Keratinocyte (primary cell): ENCODE results near the gene CXCL6. TPM values are rescaled to one million over a fixed set of nuclear protein-coding genes. Genes with fewer than 3 reads are reported as not detected.
A peak's percentile ranks its signal among the peaks of the same experiment; 100 is the strongest.

ENCODE experiments used
- DNase-seq: peaks from one replicate; pipeline ENCODE4 v3.0.0-alpha.2; 2011; ENCODE audit warnings: low read depth, missing footprints, low spot score
- FAIRE-seq: peaks from 2 replicates; lab custom pipeline; 2011; peaks lifted over from hg19 to GRCh38; lab: Jason Lieb, UNC
- H2AFZ ChIP-seq: 2 replicates; pipeline ENCODE4 v1.6.0; 2012; ENCODE audit warnings: low read length, control low read depth, inconsistent platforms; ENCODE audit not compliant: control insufficient read depth
- H3K27ac ChIP-seq: 2 replicates; pipeline ENCODE4 v1.5.1; 2011; ENCODE audit warnings: low read length; ENCODE audit not compliant: control insufficient read depth, insufficient read depth
- H3K27me3 ChIP-seq: 3 replicates; pipeline ENCODE4 v1.6.0; 2011; ENCODE audit warnings: low read length; ENCODE audit not compliant: control insufficient read depth, insufficient read depth; ENCODE audit errors: extremely low read depth
- H3K36me3 ChIP-seq, 2 experiments: 2 replicates in 1 of 2; 3 replicates in 1 of 2; pipeline ENCODE4 v1.5.1; 2011; ENCODE audit warnings: low read length in 2 of 2, mild to moderate bottlenecking in 1 of 2; ENCODE audit not compliant: control insufficient read depth in 2 of 2, insufficient read depth in 2 of 2; ENCODE audit errors: extremely low read depth in 1 of 2
- H3K4me1 ChIP-seq: 3 replicates; pipeline ENCODE4 v1.5.1; 2011; ENCODE audit warnings: low read length; ENCODE audit not compliant: control insufficient read depth, insufficient read depth; ENCODE audit errors: extremely low read depth
- H3K4me2 ChIP-seq: 3 replicates; pipeline ENCODE4 v1.6.0; 2011; ENCODE audit warnings: low read depth, low read length; ENCODE audit not compliant: control insufficient read depth, insufficient read depth; ENCODE audit errors: extremely low read depth
- H3K4me3 ChIP-seq, 3 experiments: fragments of 200-600 bp in 1 of 3; sonication (generic) in 1 of 3; 2 replicates in 2 of 3; 3 replicates in 1 of 3; pipeline ENCODE4 v1.5.1; 2011 to 2016; ENCODE audit warnings: low read length in 3 of 3, mild to moderate bottlenecking in 3 of 3, control low read depth in 2 of 3, inconsistent platforms in 1 of 3, low read depth in 1 of 3, mixed read lengths in 1 of 3, mixed run types in 1 of 3, moderate library complexity in 1 of 3; ENCODE audit not compliant: control insufficient read depth in 2 of 3, insufficient read depth in 2 of 3; ENCODE audit errors: extremely low read depth in 1 of 3
- H3K79me2 ChIP-seq: 2 replicates; pipeline ENCODE4 v1.6.0; 2012; ENCODE audit warnings: low read length; ENCODE audit not compliant: control insufficient read depth, insufficient read depth
- H3K9ac ChIP-seq: 3 replicates; pipeline ENCODE4 v1.6.0; 2011; ENCODE audit warnings: low read length; ENCODE audit not compliant: control insufficient read depth, insufficient read depth; ENCODE audit errors: extremely low read depth
- H3K9me1 ChIP-seq: 3 replicates; pipeline ENCODE4 v1.6.0; 2011; ENCODE audit warnings: low read length; ENCODE audit not compliant: control insufficient read depth, insufficient read depth; ENCODE audit errors: extremely low read depth
- H3K9me3 ChIP-seq: 2 replicates; pipeline ENCODE4 v1.5.1; 2012; ENCODE audit warnings: low read depth, low read length; ENCODE audit not compliant: control insufficient read depth
- H4K20me1 ChIP-seq: 3 replicates; pipeline ENCODE4 v1.6.0; 2011; ENCODE audit warnings: low read length; ENCODE audit not compliant: control insufficient read depth, insufficient read depth; ENCODE audit errors: extremely low read depth
- EZH2 ChIP-seq: IDR thresholded peaks from one replicate; pipeline ENCODE4 v1.6.1; 2012; ENCODE audit warnings: inconsistent platforms, mild to moderate bottlenecking, low read length, moderate library complexity
- dilution Hi-C: fragments of 300-500 bp; cut with MboI; formaldehyde crosslinking; loops from one replicate; pipeline ENCODE4 v1.7.0; 2020; ENCODE audit warnings: low sequenced_read_pairs; ENCODE audit not compliant: extremely low pct_ligation_motif_present
- polyA plus RNA-seq, 5 experiments: library from polyadenylated mRNA; depleted of rRNA in 3 of 5; stranded (reverse) in 3 of 5; stranded (forward) in 1 of 5; unstranded in 1 of 5; fragments of >200 nt; gene quantifications; 1 replicate in 1 of 5; 2 replicates in 3 of 5; 3 replicates in 1 of 5; pipeline versions ENCODE4 v1.2.1 to v1.2.3, GENCODE V29; 2011 to 2012; ENCODE audit warnings: missing spikeins in 2 of 5, low read depth in 1 of 5, low replicate concordance in 1 of 5
- TF ChIP-seq, protein P1 (sequence below), 3 experiments: IDR thresholded peaks in 1 of 3; conservative IDR thresholded peaks in 1 of 3; optimal IDR thresholded peaks in 1 of 3; 2 replicates in 2 of 3; 3 replicates in 1 of 3; pipeline versions ENCODE3 to v1.5.1; 2011; ENCODE audit warnings: low read length in 3 of 3, mild to moderate bottlenecking in 3 of 3, moderate library complexity in 2 of 3, control low read depth in 1 of 3, inconsistent platforms in 1 of 3; ENCODE audit not compliant: insufficient read depth in 2 of 3; ENCODE audit errors: extremely low read depth in 1 of 3

Gene CXCL6
- polyA plus RNA-seq, 1 donor (not counting 4 experiments of a cell fraction or from before 2014, with no cell fraction given), result 0.08 TPM

DNA sequence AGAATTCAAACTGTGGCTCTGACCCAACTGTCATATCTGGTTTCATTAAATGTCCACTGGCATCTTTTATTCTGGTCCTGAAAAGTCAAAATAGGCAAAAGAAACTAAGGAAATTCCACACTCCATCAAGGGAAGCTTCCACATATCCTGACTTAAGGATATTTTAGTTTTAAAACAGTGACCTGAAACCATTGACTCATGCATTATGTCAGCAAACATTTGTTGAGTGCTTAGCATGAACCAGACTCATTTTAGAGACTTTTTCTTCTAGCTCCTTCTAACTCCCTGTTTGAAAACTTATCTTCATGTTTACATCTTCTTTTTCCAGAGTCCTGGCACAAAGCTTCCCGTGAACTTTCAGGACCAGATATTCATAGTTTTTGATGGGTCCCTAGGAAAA is 25.8 kb downstream of the CXCL6 start:
- TF ChIP-seq, protein P1, sequence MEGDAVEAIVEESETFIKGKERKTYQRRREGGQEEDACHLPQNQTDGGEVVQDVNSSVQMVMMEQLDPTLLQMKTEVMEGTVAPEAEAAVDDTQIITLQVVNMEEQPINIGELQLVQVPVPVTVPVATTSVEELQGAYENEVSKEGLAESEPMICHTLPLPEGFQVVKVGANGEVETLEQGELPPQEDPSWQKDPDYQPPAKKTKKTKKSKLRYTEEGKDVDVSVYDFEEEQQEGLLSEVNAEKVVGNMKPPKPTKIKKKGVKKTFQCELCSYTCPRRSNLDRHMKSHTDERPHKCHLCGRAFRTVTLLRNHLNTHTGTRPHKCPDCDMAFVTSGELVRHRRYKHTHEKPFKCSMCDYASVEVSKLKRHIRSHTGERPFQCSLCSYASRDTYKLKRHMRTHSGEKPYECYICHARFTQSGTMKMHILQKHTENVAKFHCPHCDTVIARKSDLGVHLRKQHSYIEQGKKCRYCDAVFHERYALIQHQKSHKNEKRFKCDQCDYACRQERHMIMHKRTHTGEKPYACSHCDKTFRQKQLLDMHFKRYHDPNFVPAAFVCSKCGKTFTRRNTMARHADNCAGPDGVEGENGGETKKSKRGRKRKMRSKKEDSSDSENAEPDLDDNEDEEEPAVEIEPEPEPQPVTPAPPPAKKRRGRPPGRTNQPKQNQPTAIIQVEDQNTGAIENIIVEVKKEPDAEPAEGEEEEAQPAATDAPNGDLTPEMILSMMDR (optimal IDR thresholded peaks at IDR 0.05 in 1 of 3, IDR thresholded peaks at IDR 0.05 in 1 of 3, conservative IDR thresholded peaks at IDR 0.05 in 1 of 3; ENCODE audit: extremely low read depth in 1 of 3, insufficient read depth in 2 of 3, low read length in 3 of 3), result no peak
- no peak for TF ChIP-seq EZH2
- Histone ChIP-seq H3K27me3 (no peaks in the 10 kb centered on the region), H3K4me1 (peaks cover 18% of the 10 kb centered on the region), H3K27ac (no peak overlapping the region), H3K36me3 (no peaks in the 10 kb centered on the region), H3K79me2 (no peaks in the 10 kb centered on the region), H4K20me1 (no peaks in the 10 kb centered on the region), H3K4me2 (no peak overlapping the region), H3K9me1 (no peaks in the 10 kb centered on the region), H3K9ac (no peak overlapping the region), H3K4me3 (no peak overlapping the region), H3K9me3 (no peaks in the 10 kb centered on the region), H2AFZ (no peak overlapping the region)
- DNase-seq, result no peak
- FAIRE-seq, result no peak
- dilution Hi-C loops, result no loop called here

DNA sequence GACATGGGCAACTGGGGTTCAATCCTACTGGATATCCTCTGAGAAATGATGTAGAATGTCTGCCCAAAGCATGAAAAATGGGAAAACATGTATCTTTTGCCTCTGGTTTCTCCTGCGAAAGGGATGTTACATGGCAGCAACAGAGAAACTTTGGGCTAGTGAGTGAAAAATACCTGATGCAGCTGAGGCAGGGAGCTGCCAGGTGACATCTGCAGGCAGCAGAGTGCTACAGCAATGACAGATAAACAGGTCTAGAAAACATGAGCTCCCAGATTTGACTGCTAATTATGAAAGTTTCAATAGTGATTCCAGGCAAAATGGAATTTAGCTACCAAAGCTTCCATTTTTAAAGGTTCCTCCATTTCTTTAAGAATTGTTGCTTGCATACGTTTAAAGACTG is 27.9 kb downstream of the CXCL6 start:
- Histone ChIP-seq H3K4me2 (no peak overlapping the region), H3K79me2 (no peaks in the 10 kb centered on the region), H3K4me3 (no peak overlapping the region), H3K9ac (no peak overlapping the region), H2AFZ (no peak overlapping the region), H3K27ac (no peak overlapping the region), H3K27me3 (no peaks in the 10 kb centered on the region), H3K36me3 (no peaks in the 10 kb centered on the region), H3K9me3 (no peaks in the 10 kb centered on the region), H4K20me1 (no peaks in the 10 kb centered on the region), H3K4me1 (peaks cover 31% of the 10 kb centered on the region), H3K9me1 (no peaks in the 10 kb centered on the region)
- dilution Hi-C loops, result no loop called here
- no peak for TF ChIP-seq EZH2
- TF ChIP-seq, protein P1 (optimal IDR thresholded peaks at IDR 0.05 in 1 of 3, IDR thresholded peaks at IDR 0.05 in 1 of 3, conservative IDR thresholded peaks at IDR 0.05 in 1 of 3; ENCODE audit: extremely low read depth in 1 of 3, insufficient read depth in 2 of 3, low read length in 3 of 3), result peak; percentile 73 to 92 (median 75)
- peak; percentile 95 for FAIRE-seq
- no peak for DNase-seq
